Loucy (cell line): ENCODE measurements around the gene IFT122.

Experiments
- CTCF ChIP-seq: fragments of 200-600 bp; sonication (generic); conservative IDR thresholded peaks from 2 replicates; pipeline ENCODE4 v1.5.1; 2014; ENCODE audit warnings: mild to moderate bottlenecking, antibody characterized with exemption, low read length
- EZH2phosphoT487 ChIP-seq: fragments of 200-600 bp; IDR thresholded peaks from 2 replicates; pipeline ENCODE4 v1.6.1; 2018; ENCODE audit warnings: antibody characterized with exemption, mild to moderate bottlenecking, moderate library complexity, borderline replicate concordance

DNA sequence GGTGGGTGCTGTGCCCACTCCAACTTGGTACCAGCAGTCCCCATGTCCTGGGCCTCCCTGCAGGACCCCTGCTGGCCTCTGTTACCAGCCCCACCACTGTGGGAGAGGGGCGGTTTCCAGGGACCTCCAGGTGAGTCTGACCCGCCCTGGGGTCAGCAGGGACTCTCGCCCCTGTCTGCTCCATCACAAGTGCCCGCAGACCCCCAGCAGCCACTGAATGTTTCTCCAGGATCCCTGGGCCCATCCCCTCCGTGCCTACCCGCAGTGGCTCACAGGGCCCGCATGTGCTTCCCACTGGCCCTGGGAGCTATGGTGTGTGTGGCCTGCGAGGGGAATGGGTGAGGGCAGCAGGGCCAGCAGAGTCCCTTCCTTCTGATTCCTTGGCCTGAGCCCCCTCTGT is 78.6 kb downstream of the IFT122 start:
- TF ChIP-seq CTCF (no peak), EZH2phosphoT487 (no peak)
